GM12801 (cell line): ENCODE data around the gene TUBG1.

Experiments used
- TF ChIP-seq, protein P1 (sequence below): IDR thresholded peaks from one replicate; pipeline ENCODE4 v1.5.1; 2011; ENCODE audit warnings: control low read depth; ENCODE audit not compliant: insufficient read length; ENCODE audit errors: extremely low read depth

TUBG1 gene

DNA sequence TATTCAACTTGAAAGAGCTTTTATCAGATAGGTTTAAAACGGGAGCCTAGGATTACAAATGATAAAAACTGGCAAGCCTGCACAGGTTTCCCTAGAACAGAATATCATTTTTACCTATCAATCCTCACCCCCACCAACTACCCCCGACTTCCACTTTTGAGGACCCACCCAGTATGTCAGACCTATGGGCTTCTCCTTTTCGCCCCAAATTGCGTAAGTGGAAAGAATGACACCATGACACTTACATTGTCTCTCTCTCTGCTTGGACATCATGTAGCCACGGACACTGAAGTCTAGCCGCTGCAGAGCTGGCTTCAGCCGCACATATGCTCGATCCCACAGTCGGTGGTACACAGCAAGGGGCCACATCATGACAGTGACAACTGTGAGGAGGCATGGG, 24.6 kb upstream of the TUBG1 start:
- TF ChIP-seq, protein P1, sequence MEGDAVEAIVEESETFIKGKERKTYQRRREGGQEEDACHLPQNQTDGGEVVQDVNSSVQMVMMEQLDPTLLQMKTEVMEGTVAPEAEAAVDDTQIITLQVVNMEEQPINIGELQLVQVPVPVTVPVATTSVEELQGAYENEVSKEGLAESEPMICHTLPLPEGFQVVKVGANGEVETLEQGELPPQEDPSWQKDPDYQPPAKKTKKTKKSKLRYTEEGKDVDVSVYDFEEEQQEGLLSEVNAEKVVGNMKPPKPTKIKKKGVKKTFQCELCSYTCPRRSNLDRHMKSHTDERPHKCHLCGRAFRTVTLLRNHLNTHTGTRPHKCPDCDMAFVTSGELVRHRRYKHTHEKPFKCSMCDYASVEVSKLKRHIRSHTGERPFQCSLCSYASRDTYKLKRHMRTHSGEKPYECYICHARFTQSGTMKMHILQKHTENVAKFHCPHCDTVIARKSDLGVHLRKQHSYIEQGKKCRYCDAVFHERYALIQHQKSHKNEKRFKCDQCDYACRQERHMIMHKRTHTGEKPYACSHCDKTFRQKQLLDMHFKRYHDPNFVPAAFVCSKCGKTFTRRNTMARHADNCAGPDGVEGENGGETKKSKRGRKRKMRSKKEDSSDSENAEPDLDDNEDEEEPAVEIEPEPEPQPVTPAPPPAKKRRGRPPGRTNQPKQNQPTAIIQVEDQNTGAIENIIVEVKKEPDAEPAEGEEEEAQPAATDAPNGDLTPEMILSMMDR: no peak

DNA sequence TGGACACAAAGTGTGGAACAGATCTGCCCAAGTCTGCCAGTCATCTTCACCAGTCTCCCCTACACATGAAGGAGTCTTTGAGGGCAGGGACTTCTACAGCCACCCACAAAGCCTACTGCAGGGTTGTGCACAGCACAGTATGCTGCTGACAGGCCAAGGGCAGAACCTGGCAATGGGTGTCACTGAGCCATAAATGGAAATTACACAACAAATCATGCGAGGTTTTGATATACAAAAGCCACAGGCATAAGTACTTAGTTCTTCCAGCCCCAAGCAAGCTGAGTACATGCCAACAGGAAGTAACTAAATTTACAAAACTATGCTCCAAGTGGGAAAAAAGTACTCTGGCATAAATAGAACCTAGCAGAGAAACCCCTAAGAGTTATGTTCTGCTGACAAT, 24.1 kb upstream of the TUBG1 start:
- TF ChIP-seq, protein P1: no peak

DNA sequence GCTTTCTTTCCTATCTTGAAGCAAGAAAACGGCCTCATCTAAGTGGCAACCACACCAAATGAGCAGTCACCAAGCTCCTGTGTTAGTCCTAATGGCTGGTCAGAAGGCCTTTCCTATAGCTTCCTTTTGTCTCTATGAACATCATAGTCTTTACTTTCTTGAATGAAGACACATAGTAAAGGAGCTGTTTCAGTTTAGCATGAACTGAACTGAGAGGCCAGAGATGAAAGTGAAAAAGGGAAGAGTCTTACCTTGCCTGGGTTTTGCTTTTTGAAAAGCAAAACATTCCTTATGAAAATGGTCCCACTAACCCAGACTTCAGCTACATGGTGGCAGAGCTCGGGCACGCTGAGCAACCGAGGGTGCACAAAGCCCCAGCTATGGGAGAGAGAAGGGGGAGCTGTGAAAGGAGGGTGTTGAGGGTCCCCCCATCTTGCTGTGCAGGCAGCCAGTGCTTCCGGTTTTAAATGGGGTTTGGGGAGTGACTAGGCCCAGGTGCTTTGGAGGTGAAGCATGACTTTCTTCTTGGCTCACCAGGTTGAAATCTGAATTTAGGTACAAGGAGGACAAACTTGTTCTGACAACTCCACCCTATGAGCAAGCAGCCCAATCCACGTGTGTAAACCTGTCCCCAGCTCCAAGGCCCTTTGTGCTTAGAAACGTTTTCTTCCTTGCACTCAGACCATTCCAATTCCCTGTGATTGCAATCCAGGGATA, 22.8 kb upstream of the TUBG1 start:
- TF ChIP-seq, protein P1: no peak

DNA sequence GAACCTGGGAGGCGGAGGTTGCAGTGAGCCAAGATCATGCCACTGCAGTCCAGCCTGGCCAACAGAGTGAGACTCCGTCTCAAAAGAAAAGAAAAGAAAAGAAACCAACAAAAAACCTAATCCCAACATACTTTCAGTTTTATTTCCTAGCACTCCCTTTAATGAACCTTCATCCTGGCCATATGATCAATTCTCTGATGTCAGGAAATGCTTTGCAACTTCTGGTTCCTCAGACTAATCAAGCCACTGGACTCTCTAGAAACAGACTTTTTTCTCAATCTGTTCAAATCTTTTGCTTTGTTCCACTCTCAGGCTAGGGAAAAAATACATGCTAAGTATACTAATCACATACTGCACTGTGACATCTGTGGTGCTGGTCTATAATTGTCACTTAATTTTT, 18.6 kb upstream of the TUBG1 start:
- TF ChIP-seq, protein P1: no peak

DNA sequence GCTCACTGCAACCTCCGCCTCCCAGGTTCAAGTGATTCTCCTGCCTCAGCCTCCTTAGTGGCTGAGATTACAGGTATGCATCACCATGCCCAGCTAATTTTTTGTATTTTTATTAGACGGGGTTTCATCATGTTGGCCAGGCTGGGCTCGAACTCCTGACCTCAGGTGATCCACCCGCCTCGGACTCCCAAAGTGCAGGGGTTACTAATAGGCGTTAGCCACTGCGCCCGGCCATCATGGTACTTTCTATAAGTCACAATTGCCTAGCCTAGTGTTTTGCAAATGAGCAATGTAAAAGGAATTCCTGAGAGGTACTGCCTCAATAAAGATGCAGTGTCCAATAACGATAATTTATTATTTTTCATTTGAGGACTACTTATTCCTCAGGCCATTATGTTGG, 18.1 kb upstream of the TUBG1 start:
- TF ChIP-seq, protein P1: no peak

DNA sequence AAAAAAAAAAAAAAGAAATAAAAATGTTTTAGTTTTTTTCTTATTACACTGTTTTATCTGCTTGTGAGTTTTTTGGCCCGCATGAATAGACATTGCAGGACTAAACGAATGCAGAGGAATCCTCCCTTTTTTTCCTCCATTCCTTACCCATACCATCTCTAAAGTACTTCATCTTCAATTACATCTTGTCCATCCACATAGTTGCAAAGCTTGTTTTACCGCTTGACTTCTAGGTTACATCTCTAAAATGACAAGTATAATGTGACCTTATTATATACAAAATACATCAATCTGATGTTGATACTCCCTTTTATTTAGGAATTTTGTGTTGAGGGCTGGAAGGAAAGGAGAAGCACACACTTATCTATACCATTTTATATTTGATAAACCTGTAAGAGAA, 13.1 kb upstream of the TUBG1 start:
- TF ChIP-seq, protein P1: no peak

DNA sequence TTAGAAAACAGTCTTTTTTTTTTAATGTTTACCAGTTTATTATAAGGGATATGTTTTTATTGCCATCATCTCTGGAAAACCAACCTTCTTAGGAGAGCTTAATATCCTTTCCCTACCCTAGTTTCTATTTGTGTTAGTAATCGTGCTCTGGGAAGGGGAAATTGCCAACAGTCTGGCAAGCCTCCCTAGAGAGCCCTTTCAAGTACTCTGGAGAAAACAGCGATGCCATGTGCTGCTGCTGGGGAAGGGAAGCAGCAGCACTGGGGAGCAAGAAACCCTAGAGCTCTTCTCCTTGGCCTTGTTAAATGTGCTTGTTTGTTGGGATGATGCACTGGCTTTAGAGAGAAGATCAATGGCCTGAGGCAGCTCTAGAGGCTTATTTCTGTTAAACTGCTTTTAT, 10.6 kb upstream of the TUBG1 start:
- TF ChIP-seq, protein P1: no peak
